HFFc6 (cell line): Measurements from ENCODE around the gene EFHC1. TPM values are rescaled to one million over a fixed set of nuclear protein-coding genes. Genes with fewer than 3 reads are reported as not detected.

Experiments used
- DNase-seq: peaks from one replicate; pipeline ENCODE4 v3.0.0-alpha.2; 2018
- H3K27ac Mint-ChIP-seq: 2 replicates; pipeline ENCODE4 v1.8.0; 2020; ENCODE audit warnings: mild to moderate bottlenecking, mixed read lengths
- H3K27me3 Mint-ChIP-seq: 2 replicates; pipeline ENCODE4 v1.8.0; 2021; ENCODE audit warnings: mild to moderate bottlenecking, moderate library complexity, mixed read lengths; ENCODE audit not compliant: insufficient read depth
- H3K36me3 Mint-ChIP-seq: 2 replicates; pipeline ENCODE4 v1.8.0; 2021; ENCODE audit warnings: low read depth, mixed read lengths
- H3K4me1 Mint-ChIP-seq: 2 replicates; pipeline ENCODE4 v1.8.0; 2020; ENCODE audit warnings: low read depth, mixed read lengths
- H3K4me3 Mint-ChIP-seq: 2 replicates; pipeline ENCODE4 v1.8.0; 2020; ENCODE audit warnings: mild to moderate bottlenecking, moderate library complexity, mixed read lengths
- H3K9me3 Mint-ChIP-seq: 2 replicates; pipeline ENCODE4 v1.8.0; 2020; ENCODE audit warnings: mild to moderate bottlenecking, mixed read lengths
- CTCF ChIP-seq: fragments of 200-600 bp; sonication (generic); IDR thresholded peaks from 2 replicates; pipeline ENCODE4 v1.5.0; 2021; ENCODE audit warnings: antibody characterized with exemption, mild to moderate bottlenecking
- total RNA-seq, 6 experiments: library from RNA; stranded (reverse); fragmentation: NEBNext Ultra II Directional; extraction: Animal tissue kit (Norgen Biotek cat#: 25700); gene quantifications; 2 replicates in 1 of 6; 3 replicates in 5 of 6; pipeline ENCODE4 v1.2.3, GENCODE V29; 2021

EFHC1 gene
- total RNA-seq, 6 experiments from 2014 or later = 10.0 to 17.3 (median 13.8) TPM

- H3K4me1 Mint-ChIP-seq = peaks cover 84% of the 10 kb centered on the region
- DNase-seq = no peak
- TF ChIP-seq CTCF = no peak
- H3K27ac Mint-ChIP-seq = peak overlapping the region; percentile 83
- H3K36me3 Mint-ChIP-seq = peaks cover 71% of the 10 kb centered on the region
- H3K4me3 Mint-ChIP-seq = peak overlapping the region; percentile 24; the same call in 1 of the 2 replicates
- no peaks in the 10 kb centered on the region for H3K9me3 Mint-ChIP-seq
- H3K27me3 Mint-ChIP-seq = peaks cover 5% of the 10 kb centered on the region
Observed at GRCh38 chr6:52533491-52533890, 113.3 kb downstream of the EFHC1 start.

- no peak overlapping the region for H3K4me3 Mint-ChIP-seq
- no peak for TF ChIP-seq CTCF
Observed at GRCh38 chr6:52534363-52534762, 114.2 kb downstream of the EFHC1 start.

GRCh38 chr6:52534966-52535390 lies 114.8 kb downstream of the EFHC1 start:
- Mint-ChIP-seq H3K4me3 (no peak overlapping the region), H3K4me1 (peaks cover 98% of the 10 kb centered on the region), H3K27ac (peak overlapping the region; percentile 83), H3K27me3 (no peaks in the 10 kb centered on the region; the same call in none of the 2 replicates), H3K9me3 (no peaks in the 10 kb centered on the region), H3K36me3 (peaks cover 68% of the 10 kb centered on the region)
- DNase-seq = no peak
- no peak for TF ChIP-seq CTCF

More at GRCh38 chr6:52534363-52534762, 114.2 kb downstream of the EFHC1 start:
- no peak for DNase-seq
- Mint-ChIP-seq H3K27ac (peak overlapping the region; percentile 83), H3K4me1 (peaks cover 92% of the 10 kb centered on the region), H3K36me3 (peaks cover 72% of the 10 kb centered on the region), H3K27me3 (no peaks in the 10 kb centered on the region; the same call in none of the 2 replicates), H3K9me3 (no peaks in the 10 kb centered on the region)

- Mint-ChIP-seq H3K27me3 (no peaks in the 10 kb centered on the region; the same call in none of the 2 replicates), H3K36me3 (peaks cover 62% of the 10 kb centered on the region), H3K4me1 (peaks cover 100% of the 10 kb centered on the region), H3K4me3 (no peak overlapping the region), H3K27ac (peak overlapping the region; percentile 83), H3K9me3 (no peaks in the 10 kb centered on the region)
- DNase-seq = no peak
- no peak for TF ChIP-seq CTCF
Observed at GRCh38 chr6:52535711-52536423, 115.7 kb downstream of the EFHC1 start.

- no peak for DNase-seq
- Mint-ChIP-seq H3K36me3 (peaks cover 59% of the 10 kb centered on the region), H3K27ac (peak overlapping the region; percentile 89), H3K9me3 (no peaks in the 10 kb centered on the region), H3K4me3 (no peak overlapping the region), H3K27me3 (no peaks in the 10 kb centered on the region; the same call in none of the 2 replicates), H3K4me1 (peaks cover 100% of the 10 kb centered on the region)
- peak; percentile 18; the same call in 1 of the 2 replicates for TF ChIP-seq CTCF
Observed at GRCh38 chr6:52536424-52536916, 116.3 kb downstream of the EFHC1 start.
